Measurements from ENCODE around the gene FAM222B.

- TF ChIP-seq CTCF (IDR thresholded peaks at IDR 0.05) (no peak), ZFX (IDR thresholded peaks at IDR 0.05; ENCODE audit: borderline replicate concordance) (no peak)
Observed at GRCh38 chr17:28745786-28746411, 96.7 kb downstream of the FAM222B start.
